Gastrocnemius medialis (tissue), 4 donors: ENCODE measurements around the gene GINS1.

Source experiments
- CTCF ChIP-seq, 5 experiments: fragments of 450-650 bp in 3 of 5; fragments of 200-600 bp in 2 of 5; sonication (generic) in 2 of 5; IDR thresholded peaks in 4 of 5; conservative IDR thresholded peaks in 1 of 5; 1 replicate in 4 of 5; 2 replicates in 1 of 5; pipeline ENCODE4 v1.5.1; 2016 to 2019; ENCODE audit warnings: antibody characterized with exemption in 5 of 5, mild to moderate bottlenecking in 3 of 5, moderate library complexity in 3 of 5
- POLR2A ChIP-seq, 2 donors: fragments of 450-650 bp; IDR thresholded peaks; one replicate each; pipeline ENCODE4 v1.6.1; 2017; ENCODE audit warnings: antibody characterized with exemption in 2 of 2, mild to moderate bottlenecking in 2 of 2, moderate library complexity in 2 of 2

GRCh38 chr20:25369971-25370370 is 37.5 kb upstream of the GINS1 start:
- TF ChIP-seq POLR2A (IDR thresholded peaks at IDR 0.05) (no peak), CTCF (IDR thresholded peaks at IDR 0.05 in 4 of 5, conservative IDR thresholded peaks at IDR 0.05 in 1 of 5) (no peak)
